GM12878 (cell line): Measurements from ENCODE around the gene ACADVL. TPM values are rescaled to one million over a fixed set of nuclear protein-coding genes. Genes with fewer than 3 reads are reported as not detected.

Experiments used
- IRF5 ChIP-seq: fragments of 450-650 bp; IDR thresholded peaks from 2 replicates; pipeline ENCODE4 v1.6.1; 2017; ENCODE audit warnings: borderline replicate concordance
- MLLT1 ChIP-seq: fragments of 450-650 bp; IDR thresholded peaks from 2 replicates; pipeline ENCODE4 v1.6.1; 2016; ENCODE audit warnings: mild to moderate bottlenecking
- NRF1 ChIP-seq: conservative IDR thresholded peaks from 2 replicates; pipeline ENCODE4 v1.6.1; 2011; ENCODE audit warnings: mild to moderate bottlenecking, low read depth, low read length, improper control_type of control experiment
- ZNF687 ChIP-seq: fragments of 450-650 bp; IDR thresholded peaks from 2 replicates; pipeline ENCODE4 v1.6.1; 2017; ENCODE audit warnings: mild to moderate bottlenecking, moderate library complexity
- polyA plus RNA-seq, 11 experiments: library from polyadenylated mRNA; depleted of rRNA in 4 of 11; unstranded in 6 of 11; stranded (reverse) in 5 of 11; fragments of >200 nt; fragmentation: Nextera tagmentation in 4 of 11; fragmentation: Illumina TruSeq in 1 of 11; extraction: Ambion mirVana in 4 of 11; extraction: Trizol in 1 of 11; gene quantifications; 1 replicate in 1 of 11; 2 replicates in 10 of 11; pipeline versions ENCODE4 v1.2.1 to v1.2.3, GENCODE V29; 2011 to 2016; ENCODE audit warnings: inconsistent platforms in 2 of 11, missing spikeins in 2 of 11, low read depth in 1 of 11
- total RNA-seq, 4 experiments: library from RNA; depleted of rRNA in 3 of 4; stranded (reverse); fragments of >200 nt in 3 of 4; fragmentation: Illumina TruSeq in 1 of 4; extraction: Trizol in 1 of 4; gene quantifications; 2 replicates each; pipeline versions ENCODE4 v1.2.1 to v1.2.3, GENCODE V29; 2013 to 2021

ACADVL gene
- total and polyA plus RNA-seq, 10 of the 15 experiments (the other 5 are each of a cell fraction or from before 2014, with no cell fraction given), result 25.4 to 232 (median 180) TPM

- TF ChIP-seq MLLT1, result peak; percentile 71
- no peak for TF ChIP-seq ZNF687
- no peak for TF ChIP-seq IRF5
- no peak for TF ChIP-seq NRF1
These were observed 18.8 kb downstream of the ACADVL start (continued) for GRCh38 chr17:7238420-7239090.
